Activated naive CD4-positive, alpha-beta T cell treated with anti-CD3 and anti-CD28 coated beads, Interleukin-2, amount 50 U/mL, for 16 hours (primary cell): ENCODE data around the gene SRGAP2.
"Not testable (repeated sequence)": the region's sequence is repeated elsewhere in the genome, so short reads cannot be mapped to it uniquely, and the experiment has no call there.

Source experiments
- DNase-seq: peaks from one replicate; pipeline ENCODE4 v3.0.0-alpha.2; 2020

The SRGAP2 gene

DNA sequence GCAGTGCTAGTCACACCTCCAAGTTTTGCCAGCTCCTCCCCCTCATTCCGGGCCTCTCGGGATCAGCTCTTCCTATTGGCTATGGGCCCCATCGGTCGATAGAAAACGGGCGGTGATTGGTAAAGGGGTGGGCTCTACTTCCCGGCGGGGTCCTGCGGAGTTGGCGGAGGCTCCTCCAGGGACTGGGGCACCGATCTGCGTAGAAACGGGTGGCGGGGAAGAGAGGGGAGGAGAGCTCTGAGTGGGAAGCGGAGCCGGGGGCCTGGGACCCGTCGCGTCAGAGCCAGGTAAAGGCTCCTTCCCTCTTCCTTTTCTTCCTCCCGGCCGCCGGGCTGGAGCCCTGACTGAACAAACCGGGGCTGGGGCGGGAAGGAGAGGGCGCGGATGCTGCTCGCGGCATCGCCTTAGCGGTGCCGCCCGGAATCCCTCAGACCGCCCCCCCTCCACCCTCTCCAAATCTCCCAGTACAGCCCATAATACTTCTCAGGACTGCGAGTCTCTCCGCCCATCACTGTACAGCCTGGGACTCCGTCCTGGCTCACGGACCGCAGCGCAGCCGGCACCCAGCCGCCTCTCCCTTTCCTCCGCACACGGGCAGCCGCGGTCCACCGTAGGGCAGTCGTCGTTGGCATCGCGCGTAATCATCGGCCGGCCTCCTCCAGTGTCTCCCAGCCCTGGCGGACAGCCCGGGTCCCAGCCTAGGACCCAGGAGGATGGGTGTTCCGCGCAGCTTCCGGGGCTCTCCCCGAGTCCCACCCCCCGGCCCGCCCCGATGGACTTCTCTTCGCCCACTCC lies at the start of gene SRGAP2:
SRGAP2 (plus strand) TSS at position 178 of the 795 bp plus-strand sequence. CDS start 2,430 bp downstream, outside the sequence.
- DNase-seq, result peak; percentile 27

DNA sequence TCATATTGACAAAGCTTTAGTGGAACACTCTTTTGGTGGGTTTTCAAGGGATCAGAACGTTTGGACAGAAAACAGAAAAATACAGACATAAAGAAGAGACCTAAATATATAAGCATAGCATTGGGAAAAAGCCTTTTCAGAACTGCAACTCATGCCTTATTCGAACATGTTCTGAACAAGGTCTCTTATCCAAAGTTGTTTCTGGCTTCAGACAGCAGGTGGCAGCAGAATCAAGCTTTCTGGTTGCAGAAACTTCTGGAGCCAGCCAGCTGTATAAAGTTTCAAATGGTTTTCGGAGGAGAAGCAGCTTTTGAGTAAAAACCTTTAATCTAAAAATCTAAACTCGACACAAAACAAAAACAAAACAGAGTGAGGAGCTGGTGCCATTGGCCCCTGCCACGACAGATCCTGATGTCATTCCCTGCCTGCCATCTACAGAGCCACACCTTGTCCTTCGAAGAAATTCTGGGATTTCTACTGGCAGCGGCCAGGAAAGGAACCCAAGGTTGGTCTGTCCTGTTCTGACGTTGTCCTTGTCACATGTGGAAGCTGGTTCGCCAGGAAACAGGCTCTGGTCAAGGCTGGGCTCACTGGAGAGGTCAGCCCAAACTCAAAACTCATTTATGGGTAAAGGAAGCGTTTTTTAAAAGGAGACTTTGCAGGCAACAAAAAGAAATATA lies 35.9 kb upstream of the SRGAP2 start:
- DNase-seq, result not testable (repeated sequence)

DNA sequence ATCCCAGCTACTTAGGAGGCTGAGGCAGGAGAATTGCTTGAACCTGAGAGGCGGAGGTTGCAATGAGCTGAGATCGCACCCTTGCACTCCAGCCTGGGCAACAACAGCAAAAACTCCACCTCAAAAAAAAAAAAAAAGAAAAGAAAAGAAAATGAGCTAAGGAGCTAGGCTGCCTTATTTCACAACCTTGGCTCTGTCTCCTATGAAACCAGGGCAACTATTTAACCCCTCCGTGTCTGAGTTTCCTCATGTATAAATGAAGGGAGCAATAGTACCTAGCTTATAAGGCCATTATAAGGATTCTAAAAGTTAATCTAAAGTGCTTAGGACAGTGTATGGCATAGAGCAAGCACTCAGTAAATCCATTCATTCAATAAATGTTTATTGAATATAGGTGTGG lies 33.5 kb upstream of the SRGAP2 start:
- DNase-seq, result not testable (repeated sequence)

DNA sequence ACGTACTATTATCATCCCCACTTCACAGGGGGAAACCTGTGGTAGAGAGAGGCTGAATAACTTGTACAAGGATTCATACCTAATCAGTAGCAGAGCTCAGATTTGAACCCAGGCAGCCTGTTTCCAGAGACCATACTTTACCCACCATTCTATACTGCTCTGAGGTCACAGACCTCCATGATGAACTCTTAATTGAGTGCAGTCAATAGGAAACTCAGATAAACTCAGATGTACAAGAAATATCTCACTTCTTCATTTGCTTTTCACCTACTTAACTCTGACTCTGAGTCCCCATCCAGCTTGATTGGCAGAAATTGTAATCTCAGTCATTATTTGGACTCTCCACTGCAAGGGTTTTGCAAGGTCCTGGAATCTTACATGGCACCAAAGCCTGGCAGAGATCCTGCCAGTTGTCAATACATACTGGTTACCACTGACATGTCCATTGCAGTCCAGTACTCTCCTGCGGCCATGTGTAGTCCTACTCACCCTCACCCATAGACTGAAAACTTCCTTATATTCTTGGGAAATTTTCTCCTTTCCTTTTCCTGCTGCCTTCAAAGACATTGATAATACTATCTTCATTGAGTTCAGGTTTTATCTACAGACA lies 30.1 kb upstream of the SRGAP2 start:
- not testable (repeated sequence) for DNase-seq

DNA sequence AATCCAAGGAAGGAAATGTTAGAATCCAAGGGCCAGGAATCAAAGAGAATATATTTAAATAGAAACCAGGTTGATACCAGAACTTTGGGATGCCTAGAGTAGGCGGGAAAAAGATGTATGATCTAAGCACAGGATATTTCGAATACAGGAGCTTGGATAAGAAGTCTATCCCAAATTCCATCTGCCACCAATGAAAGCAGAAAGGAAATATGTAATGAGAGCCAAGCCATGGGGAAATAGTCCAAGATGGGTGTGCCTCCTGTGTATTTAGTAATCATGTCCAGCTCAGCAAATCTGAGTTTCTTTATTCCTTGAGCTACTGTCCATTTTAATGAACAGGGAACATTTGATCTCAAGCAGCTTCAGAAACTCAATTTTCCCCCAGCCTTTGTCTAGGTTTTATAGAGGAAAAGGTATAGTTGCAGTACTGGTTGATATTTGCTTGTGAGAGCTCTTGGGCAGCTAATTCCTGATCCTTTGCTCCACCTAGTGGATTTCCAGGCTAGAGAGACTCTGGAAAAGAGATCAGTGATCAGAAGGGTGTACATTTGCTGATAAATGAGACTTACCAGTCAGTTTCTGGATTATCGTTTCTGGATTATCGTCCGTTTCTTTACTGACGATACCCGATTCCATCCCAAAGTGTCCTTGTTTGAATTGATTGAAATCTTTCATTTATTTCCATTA lies 29.0 kb upstream of the SRGAP2 start:
- not testable (repeated sequence) for DNase-seq

DNA sequence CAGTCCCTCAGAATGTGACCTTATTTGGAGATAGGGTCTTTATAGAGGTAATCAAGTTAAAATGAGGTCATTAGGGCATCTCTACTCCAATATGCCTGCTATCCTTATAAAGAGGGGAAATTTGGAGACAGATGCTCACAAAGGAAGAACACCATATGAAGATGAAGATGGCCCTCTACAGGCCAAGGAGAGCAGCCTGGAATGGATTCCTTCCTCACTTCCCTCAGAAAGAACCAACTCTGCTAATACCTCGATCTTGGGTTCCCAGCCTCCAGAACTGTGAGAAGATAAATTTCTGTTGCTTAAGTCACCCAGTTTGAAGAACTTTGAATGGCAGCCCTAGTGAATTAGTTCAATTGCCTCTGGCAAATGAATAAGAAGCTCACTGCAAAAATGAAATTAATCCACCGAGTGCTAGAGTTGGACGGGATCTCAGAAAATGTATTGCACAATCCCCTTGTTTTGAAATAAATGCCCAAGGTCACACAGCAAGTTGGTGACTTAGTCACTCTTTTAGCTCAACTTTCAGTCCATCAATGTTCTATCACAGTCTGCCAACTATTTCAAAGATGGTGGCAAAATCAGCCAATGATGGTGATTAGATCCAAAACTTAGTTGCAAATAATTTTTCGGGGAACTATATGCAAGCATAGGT lies 27.8 kb upstream of the SRGAP2 start:
- DNase-seq, result not testable (repeated sequence)

DNA sequence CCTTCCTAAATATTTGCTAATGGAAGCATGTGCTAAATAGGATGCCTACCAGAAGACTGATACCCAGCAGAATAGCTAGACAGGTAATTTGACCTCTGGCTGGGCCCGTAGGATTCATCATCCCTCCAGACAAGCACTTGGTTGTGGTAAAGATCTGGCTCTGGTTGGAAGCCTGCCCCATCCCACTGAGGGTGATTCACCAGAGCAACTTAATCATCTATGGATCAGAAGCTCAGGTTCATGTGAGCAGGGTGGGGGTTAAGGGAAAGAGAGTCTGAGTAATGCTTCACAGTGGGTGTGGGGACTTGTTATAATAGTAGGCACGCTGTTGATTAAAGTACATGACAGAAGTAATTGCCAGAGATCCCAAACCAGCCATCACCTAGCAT lies 27.2 kb upstream of the SRGAP2 start:
- DNase-seq, result not testable (repeated sequence)

DNA sequence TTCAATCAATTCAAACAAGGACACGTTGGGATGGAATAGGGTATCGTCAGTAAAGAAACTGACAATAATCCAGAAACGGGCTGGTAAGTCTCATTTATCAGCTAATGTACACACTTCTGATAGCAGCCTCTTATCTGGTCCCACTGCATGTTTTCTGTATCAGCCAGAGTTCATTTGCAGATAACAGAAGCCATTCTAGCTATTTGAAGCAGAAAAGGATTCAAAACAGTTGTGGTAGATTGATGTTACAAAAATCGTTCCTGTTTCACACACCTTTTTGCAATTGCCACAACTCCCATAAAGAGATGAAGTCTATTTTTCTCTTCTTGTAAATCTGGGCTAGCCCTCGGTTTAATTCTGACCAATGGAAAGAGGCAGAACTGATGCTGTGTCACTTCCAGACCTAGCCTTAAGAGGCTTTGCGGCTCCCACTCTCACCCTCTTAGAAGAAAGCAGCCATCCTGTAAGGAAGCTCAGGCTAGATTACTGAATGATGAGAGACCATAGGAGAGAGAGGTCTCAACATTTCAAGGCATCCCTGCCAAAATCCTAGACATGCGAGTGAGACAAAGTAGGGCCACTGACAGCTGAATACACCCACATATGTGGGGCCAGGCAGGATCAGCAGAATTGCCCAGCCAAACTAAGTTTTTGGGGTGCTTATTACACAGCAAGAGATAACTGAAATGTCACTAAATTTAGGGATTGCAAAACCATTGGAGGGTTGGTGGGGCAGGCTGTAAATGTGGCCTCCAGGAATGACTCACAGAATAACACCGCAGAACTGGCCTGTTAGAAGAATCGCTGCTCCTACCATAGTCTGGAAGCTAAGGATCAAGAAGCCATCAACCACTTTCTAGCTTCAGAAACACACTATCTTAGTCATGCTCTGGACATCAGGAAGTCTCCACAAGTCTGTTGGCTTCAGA lies 25.0 kb upstream of the SRGAP2 start:
- DNase-seq, result not testable (repeated sequence)

DNA sequence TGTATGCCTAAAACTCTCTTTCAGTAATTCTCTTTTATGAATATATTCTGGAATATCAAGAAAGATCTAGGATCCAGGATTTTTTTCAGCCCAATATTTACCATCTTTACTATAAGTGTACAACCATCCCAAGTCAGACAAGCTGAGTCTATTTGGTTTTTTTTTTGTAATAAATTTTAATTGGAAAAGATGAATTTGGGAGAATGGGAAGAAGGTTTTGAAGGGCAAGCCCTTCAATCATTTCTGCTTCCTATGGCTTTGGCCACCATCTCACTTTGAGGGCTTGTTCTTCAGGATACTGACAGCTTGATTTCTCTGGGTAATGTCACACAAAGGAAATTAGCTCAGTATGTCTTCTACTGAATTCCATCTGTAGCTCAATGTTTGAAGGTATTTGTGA lies 23.7 kb upstream of the SRGAP2 start:
- DNase-seq, result not testable (repeated sequence)

DNA sequence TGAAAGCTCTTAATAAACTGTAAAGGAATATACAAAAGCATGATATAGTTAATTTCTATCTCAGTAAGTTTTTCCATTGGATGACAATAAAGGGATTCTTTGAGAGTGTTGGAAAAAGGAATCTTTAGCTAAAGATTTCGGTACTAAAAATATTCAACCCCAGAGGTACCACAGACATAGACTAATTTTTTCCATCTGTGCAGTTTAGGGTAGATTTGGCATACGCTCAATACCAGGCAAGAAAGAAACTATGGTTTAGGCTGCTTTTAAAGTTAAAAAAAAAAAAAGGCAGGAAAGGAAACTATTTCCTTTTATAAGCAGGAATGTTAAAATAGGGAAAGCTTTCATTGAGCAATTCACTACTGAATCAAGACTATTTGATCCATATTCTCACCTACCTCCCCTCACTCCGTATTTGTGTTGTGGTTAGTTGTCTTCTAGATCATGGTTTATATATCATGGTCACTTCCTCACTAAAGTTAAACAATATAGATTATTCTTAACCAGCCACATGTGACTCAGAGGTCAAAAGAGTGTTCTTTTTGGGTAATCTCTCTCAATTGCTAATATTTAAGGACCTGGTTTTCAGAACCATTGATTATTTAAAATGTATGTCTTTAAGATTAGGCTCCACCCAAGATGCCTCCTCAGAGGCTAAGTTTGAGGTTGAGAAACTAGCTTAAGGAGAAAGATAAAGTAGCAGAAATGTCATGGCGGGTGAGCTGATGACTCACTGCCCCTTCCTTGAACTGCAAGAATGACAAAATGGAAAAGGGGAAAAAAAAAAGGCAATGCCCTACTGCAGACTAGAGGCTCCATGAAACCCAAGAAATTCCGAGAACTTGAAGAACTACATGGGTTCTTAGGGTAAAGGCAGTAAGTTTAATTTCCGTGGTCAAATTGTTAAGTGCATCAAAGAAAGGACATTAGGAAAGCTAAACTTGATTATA lies 20.7 kb upstream of the SRGAP2 start:
- DNase-seq, result not testable (repeated sequence)

DNA sequence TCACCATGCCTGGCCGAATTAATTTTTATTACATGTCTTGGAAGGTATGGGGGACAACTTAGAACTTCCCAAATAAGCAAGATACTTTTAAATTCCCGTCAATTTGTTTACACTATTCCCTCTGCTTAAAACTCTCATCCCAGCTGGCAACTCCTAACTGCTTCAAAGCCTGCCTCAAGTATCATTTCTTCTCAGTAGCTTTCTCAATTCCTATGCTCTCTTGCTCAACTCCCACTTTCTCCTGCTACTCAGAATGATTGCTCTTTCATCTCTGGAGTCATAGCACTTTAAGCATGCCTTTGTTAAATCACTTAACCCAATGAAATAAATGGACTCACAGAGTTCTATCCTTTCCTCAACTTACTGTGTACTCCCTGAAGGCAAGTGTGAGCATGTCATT lies 19.6 kb upstream of the SRGAP2 start:
- DNase-seq, result not testable (repeated sequence)

DNA sequence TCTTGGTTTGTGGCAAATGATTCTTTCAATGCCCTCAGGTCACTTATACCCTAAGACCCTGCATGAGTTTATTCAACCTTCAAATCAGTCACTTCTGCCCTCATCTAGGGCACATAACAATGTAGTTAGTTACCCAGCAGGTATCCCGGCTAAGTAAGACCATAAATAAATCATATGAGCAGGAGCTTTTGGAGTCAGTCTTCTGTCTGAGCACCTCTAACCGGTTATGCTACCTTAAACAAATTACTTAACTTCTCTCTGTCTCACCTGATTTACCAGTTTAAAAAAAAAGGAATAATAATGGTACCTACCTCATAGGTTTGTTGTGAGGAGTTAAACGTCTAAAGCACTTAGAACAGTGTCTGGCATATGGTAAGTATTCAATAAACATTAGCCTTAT lies 17.6 kb upstream of the SRGAP2 start:
- not testable (repeated sequence) for DNase-seq

DNA sequence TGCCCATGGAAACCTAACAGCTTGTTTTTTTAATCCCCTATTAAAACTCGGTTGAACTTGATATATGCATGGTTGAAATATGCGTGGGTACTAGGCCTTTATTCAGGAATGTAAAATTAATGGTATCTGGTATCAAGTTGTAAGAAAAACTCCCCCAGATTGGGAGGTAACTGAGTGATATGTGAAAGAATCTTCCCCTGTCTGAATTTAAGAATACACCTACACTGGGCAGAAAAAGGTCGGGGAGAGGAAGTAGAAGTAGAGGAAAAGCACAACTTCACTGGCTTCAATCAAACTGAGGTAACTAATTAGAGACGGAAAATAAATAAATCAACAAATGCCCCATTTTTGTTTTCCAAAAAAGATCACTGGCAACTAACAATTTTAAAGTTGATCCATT lies 16.5 kb upstream of the SRGAP2 start:
- DNase-seq, result not testable (repeated sequence)

DNA sequence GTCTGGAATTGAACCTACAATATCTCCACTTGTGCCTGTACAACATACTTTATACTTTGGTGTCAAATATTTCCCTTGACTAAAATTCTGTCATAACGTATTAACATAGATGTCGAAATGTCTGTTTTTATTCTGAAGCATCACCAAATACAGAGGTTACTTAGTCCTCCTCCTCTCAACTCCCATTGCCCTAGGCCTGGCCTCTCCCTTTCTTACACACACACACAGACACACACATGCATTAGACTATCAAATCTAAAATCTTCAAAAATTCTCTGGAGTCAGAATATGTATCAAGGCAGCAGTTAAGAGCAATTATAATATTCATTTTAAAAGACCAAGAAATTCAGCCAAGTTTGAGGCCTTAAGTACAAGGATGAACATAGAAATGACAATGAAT lies 8.2 kb upstream of the SRGAP2 start:
- not testable (repeated sequence) for DNase-seq

DNA sequence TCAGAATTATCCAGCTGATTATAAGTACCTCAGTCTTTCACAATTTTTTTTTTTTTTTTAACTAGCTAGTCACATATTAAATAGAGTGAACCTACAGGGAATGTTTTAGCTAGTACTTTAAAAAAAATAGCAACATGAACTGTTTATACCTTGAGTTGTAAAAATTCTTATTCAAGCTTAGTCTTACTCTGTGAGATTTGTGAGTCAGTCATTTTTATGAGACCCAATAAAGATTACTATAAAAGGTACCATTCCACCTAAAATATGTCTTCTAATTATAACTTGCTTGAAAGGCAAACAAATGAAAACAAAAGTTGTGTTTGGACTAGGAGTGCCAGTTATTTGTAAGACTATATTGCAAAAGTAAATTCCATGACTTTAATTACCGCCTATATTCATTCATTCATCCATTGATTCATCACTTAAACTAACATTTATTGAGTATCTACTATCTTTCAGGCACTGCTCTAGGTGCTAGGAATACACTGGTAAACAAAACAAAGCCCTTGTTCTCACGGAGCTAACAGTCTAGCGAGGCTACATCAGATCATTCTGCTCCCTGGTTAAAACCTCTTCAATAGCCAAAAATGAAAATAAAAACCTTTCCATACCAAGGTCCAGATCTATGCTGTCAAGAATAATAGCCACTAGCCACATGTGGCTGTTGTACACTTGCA lies 6.5 kb upstream of the SRGAP2 start:
- not testable (repeated sequence) for DNase-seq

DNA sequence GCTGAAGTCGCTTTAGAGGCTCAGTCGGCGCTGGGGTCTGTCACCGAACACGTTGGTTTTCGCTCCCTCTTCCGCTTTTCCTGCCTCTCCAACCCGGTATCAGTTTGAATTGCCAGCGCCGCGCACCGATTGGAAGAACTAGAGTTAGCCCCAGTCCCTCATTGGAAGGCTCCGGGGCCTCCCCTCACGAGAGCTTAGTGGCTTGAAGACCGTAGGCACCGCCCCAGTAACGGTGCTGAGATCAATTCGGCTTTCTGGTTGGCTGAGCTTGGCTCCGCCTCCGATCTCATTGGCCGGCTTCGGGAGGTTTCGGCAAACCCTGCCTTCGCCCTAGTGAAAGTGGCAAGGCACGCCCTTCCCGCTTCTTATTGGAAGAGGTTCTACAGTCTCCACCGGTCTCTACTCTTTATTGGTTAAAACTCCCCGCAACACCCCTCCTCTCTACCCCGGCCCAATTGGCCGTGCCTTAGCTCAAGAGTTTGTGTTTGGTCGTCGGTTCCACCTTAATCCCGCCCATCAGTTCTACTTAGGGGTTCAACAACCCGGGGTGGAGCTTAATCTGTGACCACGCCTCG lies 465 bp upstream of the SRGAP2 start, which contains the start of gene FAM72A:
FAM72A (minus strand) TSS at position 51 of the 575 bp plus-strand sequence. CDS start 814 bp downstream, outside the sequence.
- peak; percentile 96 for DNase-seq

DNA sequence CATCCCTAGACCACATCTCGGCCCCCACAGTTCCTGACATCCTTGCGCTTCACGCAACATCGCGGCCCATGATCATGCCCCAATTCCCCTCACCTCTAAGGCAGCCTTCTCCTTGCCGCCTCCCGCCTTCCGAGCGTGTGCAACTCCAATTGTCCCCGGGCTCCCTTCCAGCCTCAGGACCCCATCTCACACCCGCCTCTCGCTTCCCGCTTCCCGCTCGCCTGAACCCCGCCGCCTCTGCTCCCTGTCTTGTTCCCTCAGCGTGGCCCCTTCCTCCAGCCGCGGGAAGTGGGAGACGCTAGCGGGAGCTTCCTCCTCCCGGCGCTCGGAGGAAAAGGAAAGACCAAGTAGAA lies 794 bp downstream of the SRGAP2 start:
- not testable (repeated sequence) for DNase-seq

DNA sequence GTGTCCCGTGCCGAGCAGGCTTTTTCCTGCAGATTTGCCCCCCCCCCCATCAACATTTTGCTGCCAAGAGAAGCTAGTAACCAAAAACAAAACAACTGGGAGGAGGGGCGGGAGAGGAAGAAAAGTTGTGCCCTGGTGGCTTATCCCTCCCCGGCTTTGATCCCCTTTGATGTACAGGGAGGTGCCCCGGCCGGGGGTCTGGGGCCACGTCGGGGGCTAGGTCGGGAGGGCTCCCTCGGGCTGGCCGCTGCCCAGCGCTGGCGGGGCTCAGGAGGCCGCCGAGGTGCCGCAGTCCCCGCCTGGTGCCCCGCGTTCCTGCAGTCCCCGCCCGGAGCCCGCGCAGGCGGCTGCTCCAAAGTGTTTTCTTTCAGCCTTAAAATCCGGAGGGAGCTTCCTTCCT lies 1.5 kb downstream of the SRGAP2 start:
- not testable (repeated sequence) for DNase-seq

DNA sequence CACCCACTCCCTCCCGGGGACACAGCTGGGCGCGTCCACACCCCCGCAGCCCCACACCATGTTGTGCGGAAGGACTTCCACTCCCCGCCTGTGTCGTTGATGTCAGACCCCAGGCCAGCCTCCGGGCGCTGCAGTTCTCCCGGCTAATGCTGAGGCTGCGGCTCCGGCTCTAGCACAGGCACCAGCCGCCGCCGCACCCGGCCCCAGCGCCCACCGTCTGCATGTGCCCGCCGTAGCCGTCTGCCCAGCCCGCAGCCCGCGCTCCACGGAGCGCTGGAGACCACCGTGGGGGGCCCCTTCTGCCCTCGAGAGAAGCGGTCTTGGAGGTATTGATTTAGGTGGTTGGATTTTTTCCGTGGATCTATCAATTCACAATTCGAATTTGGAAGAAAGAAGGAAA lies 2.2 kb downstream of the SRGAP2 start:
- peak; percentile 12 for DNase-seq
